HepG2 (cell line): ENCODE measurements around the gene ANKRD52. TPM values are rescaled to one million over a fixed set of nuclear protein-coding genes. Genes with fewer than 3 reads are reported as not detected.

Source experiments
- ATAC-seq: fragments of 200-7000 bp; cut with Tn5 transposase; 3 replicates; pipeline ENCODE4 v1.9.1; 2020; ENCODE audit warnings: mild to moderate bottlenecking, moderate library complexity
- BruUV-seq: library from RNA; stranded (reverse); fragments of 400-500 nt; replicated peaks from 2 replicates; lab custom pipeline; 2021; lab: Mats Ljungman, UMichigan
- CTCF ChIA-PET: fragments of 300-600 bp; formaldehyde crosslinking; extraction: SDS; loops from one replicate; lab custom pipeline; 2021; ENCODE audit warnings: low total read pairs, inconsistent platforms, low intra/inter-chr PET ratio; lab: Yijun Ruan, JAX
- POLR2A ChIA-PET: fragments of 350-600 bp; sonication (Branson Sonifier 250); formaldehyde crosslinking; loops from one replicate; lab custom pipeline; 2020; ENCODE audit warnings: antibody characterized with exemption, inconsistent platforms; lab: Yijun Ruan, JAX
- DNase-seq: peaks from one replicate; pipeline ENCODE4 v3.0.0-alpha.2; 2015; ENCODE audit warnings: low spot score
- FAIRE-seq: peaks from 3 replicates; lab custom pipeline; 2011; peaks lifted over from hg19 to GRCh38; lab: Jason Lieb, UNC
- H2AFZ ChIP-seq: one replicate; pipeline ENCODE4 v1.6.1; 2011; ENCODE audit warnings: low read length, inconsistent platforms
- H3K27ac ChIP-seq: fragments of 300-600 bp; 3 replicates; pipeline ENCODE4 v1.8.0; 2011; ENCODE audit warnings: mixed run types, mild to moderate bottlenecking, mixed read lengths, low read length, inconsistent platforms; ENCODE audit not compliant: insufficient read depth; ENCODE audit errors: extremely low read length
- H3K27me3 ChIP-seq, 2 experiments: fragments of 200-600 bp in 1 of 2; 2 replicates in 1 of 2; 3 replicates in 1 of 2; pipeline versions ENCODE4 v1.6.0 to v1.8.0; 2011; ENCODE audit warnings: low read length in 2 of 2, mild to moderate bottlenecking in 2 of 2, moderate library complexity in 2 of 2, inconsistent platforms in 1 of 2; ENCODE audit not compliant: insufficient read depth in 2 of 2, control insufficient read depth in 1 of 2
- H3K36me3 ChIP-seq, 2 experiments: fragments of 200-600 bp in 1 of 2; replicated peaks in 1 of 2; 2 replicates in 1 of 2; 3 replicates in 1 of 2; pipeline versions ENCODE4 v1.5.1 to v1.8.0; 2011; ENCODE audit warnings: low read length in 2 of 2, inconsistent platforms in 1 of 2; ENCODE audit not compliant: insufficient read depth in 2 of 2, control insufficient read depth in 1 of 2
- H3K4me1 ChIP-seq: 2 replicates; pipeline ENCODE4 v1.5.1; 2012; ENCODE audit warnings: low read length, inconsistent platforms; ENCODE audit not compliant: insufficient read depth
- H3K4me2 ChIP-seq: 2 replicates; pipeline ENCODE4 v1.6.0; 2011; ENCODE audit warnings: low read depth, low read length, inconsistent platforms
- H3K4me3 ChIP-seq, 3 experiments: fragments of 200-600 bp in 1 of 3; sonication (generic), shearing (Covaris generic) in 1 of 3; replicated peaks in 1 of 3; 2 replicates each; pipeline ENCODE4 v1.5.1; 2011 to 2016; ENCODE audit warnings: low read length in 3 of 3, inconsistent platforms in 2 of 3, low read depth in 2 of 3, mild to moderate bottlenecking in 2 of 3, control low read depth in 1 of 3, mixed read lengths in 1 of 3; ENCODE audit not compliant: insufficient read depth in 1 of 3
- H3K79me2 ChIP-seq: one replicate; pipeline ENCODE4 v1.6.1; 2011; ENCODE audit warnings: low read length, inconsistent platforms; ENCODE audit not compliant: insufficient read depth
- H3K9ac ChIP-seq: 2 replicates; pipeline ENCODE4 v1.6.0; 2011; ENCODE audit warnings: mild to moderate bottlenecking, low read depth, low read length, inconsistent platforms; ENCODE audit not compliant: insufficient read depth
- H3K9me3 ChIP-seq: 2 replicates; pipeline ENCODE4 v1.5.1; 2012; ENCODE audit warnings: mild to moderate bottlenecking, low read length
- H4K20me1 ChIP-seq: 2 replicates; pipeline ENCODE4 v1.6.0; 2011; ENCODE audit warnings: inconsistent platforms, mild to moderate bottlenecking, low read length, moderate library complexity; ENCODE audit not compliant: insufficient read depth
- CHD4 ChIP-seq: fragments of 200-600 bp; sonication (generic); IDR thresholded peaks from 2 replicates; pipeline ENCODE4 v1.7.0; 2017; ENCODE audit warnings: mild to moderate bottlenecking, low read length, borderline replicate concordance
- HNF4G ChIP-seq, 2 experiments: sonication (generic) in 1 of 2; formaldehyde crosslinking in 1 of 2; IDR thresholded peaks; 2 replicates each; pipeline versions ENCODE4 v1.4.0 to v1.6.1; 2011 to 2020; ENCODE audit warnings: borderline replicate concordance in 2 of 2, low read depth in 2 of 2, mild to moderate bottlenecking in 2 of 2, low read length in 1 of 2, missing genetic modification reagents in 1 of 2, moderate library complexity in 1 of 2
- KAT8 ChIP-seq: IDR thresholded peaks from 2 replicates; pipeline ENCODE4 v1.6.1; 2016; ENCODE audit warnings: missing genetic modification reagents, missing compliant biosample characterization
- MIXL1 ChIP-seq: IDR thresholded peaks from 2 replicates; pipeline ENCODE4 v1.6.1; 2016
- NFKBIZ ChIP-seq: IDR thresholded peaks from 2 replicates; pipeline ENCODE4 v1.6.1; 2018; ENCODE audit warnings: missing genetic modification reagents, missing compliant biosample characterization
- PHF21A ChIP-seq: sonication (generic); formaldehyde crosslinking; IDR thresholded peaks from 2 replicates; pipeline ENCODE4 v1.5.0; 2020; ENCODE audit warnings: mild to moderate bottlenecking, missing genetic modification reagents
- RXRA ChIP-seq: sonication (generic); formaldehyde crosslinking; IDR thresholded peaks from 2 replicates; pipeline ENCODE4 v1.5.1; 2020; ENCODE audit warnings: missing genetic modification reagents
- SIX4 ChIP-seq: sonication (generic); formaldehyde crosslinking; IDR thresholded peaks from 2 replicates; pipeline ENCODE4 v1.4.0; 2020; ENCODE audit warnings: missing genetic modification reagents
- TAF15 ChIP-seq: fragments of 200-400 bp; formaldehyde crosslinking; IDR thresholded peaks from one replicate; pipeline ENCODE4 v1.6.1; 2018; ENCODE audit warnings: mild to moderate bottlenecking, low read depth, low read length; ENCODE audit not compliant: poor library complexity, severe bottlenecking
- TBP ChIP-seq: sonication (generic); formaldehyde crosslinking; IDR thresholded peaks from 2 replicates; pipeline ENCODE4 v1.5.0; 2020; ENCODE audit warnings: missing genetic modification reagents
- ZNF329 ChIP-seq: sonication (generic); formaldehyde crosslinking; IDR thresholded peaks from 2 replicates; pipeline ENCODE4 v1.9.0; 2021; ENCODE audit warnings: low read depth, mild to moderate bottlenecking, missing genetic modification reagents
- ZNF75D ChIP-seq: sonication (generic); formaldehyde crosslinking; IDR thresholded peaks from 2 replicates; pipeline ENCODE4 v1.8.1; 2023; ENCODE audit warnings: missing genetic modification reagents, mild to moderate bottlenecking, borderline replicate concordance
- ZNF780A ChIP-seq: sonication (generic); formaldehyde crosslinking; IDR thresholded peaks from 2 replicates; pipeline ENCODE4 v1.8.0; 2022; ENCODE audit warnings: mild to moderate bottlenecking, missing genetic modification reagents, moderate library complexity
- ZNF788 ChIP-seq: sonication (generic); formaldehyde crosslinking; IDR thresholded peaks from 2 replicates; pipeline ENCODE4 v1.5.0; 2020; ENCODE audit warnings: mild to moderate bottlenecking, missing genetic modification reagents, borderline replicate concordance
- ZSCAN12 ChIP-seq: sonication (generic); formaldehyde crosslinking; IDR thresholded peaks from 2 replicates; pipeline ENCODE4 v1.9.0; 2021; ENCODE audit warnings: mild to moderate bottlenecking, missing genetic modification reagents
- WGBS: methylation state at CpG from one replicate; pipeline ENCODE4 v1.1.6; 2017; ENCODE audit warnings: low lambda C conversion rate; 5-methylcytosine and 5-hydroxymethylcytosine counted together
- in situ Hi-C: cut with HindIII; loops from 2 replicates; pipeline ENCODE4 v1.10.0; 2017; ENCODE audit warnings: low pct_unique_long_range_greater_than_20kb; ENCODE audit not compliant: extremely low pct_ligation_motif_present
- intact Hi-C: fragments of 100-400 bp; cut with micrococcal nuclease; formaldehyde crosslinking; loops from one replicate; pipeline ENCODE4 v1.10.0; 2022; ENCODE audit not compliant: unreplicated experiment
- polyA plus RNA-seq, 8 experiments: library from polyadenylated mRNA; depleted of rRNA in 3 of 8; stranded (reverse) in 7 of 8; unstranded in 1 of 8; fragments of >200 nt; fragmentation: Illumina TruSeq in 4 of 8; extraction: Trizol in 4 of 8; gene quantifications; 2 replicates each; pipeline versions ENCODE4 v1.2.1 to v1.2.3, GENCODE V29; 2011 to 2016; ENCODE audit warnings: low read depth in 4 of 8, missing spikeins in 1 of 8, mixed read lengths in 1 of 8; ENCODE audit not compliant: insufficient read depth in 1 of 8
- total RNA-seq, 5 experiments: library from RNA; depleted of rRNA; stranded (reverse); fragments of >200 nt; fragmentation: Illumina TruSeq; extraction: Trizol; gene quantifications; 2 replicates each; pipeline ENCODE4 v1.2.3, GENCODE V29; 2016; ENCODE audit warnings: low read depth in 1 of 5
- TF ChIP-seq, protein P1 (sequence below): sonication (generic); formaldehyde crosslinking; IDR thresholded peaks from 2 replicates; pipeline ENCODE4 v1.8.0; 2022; ENCODE audit warnings: mild to moderate bottlenecking, missing genetic modification reagents
- TF ChIP-seq, protein P2 (sequence below): sonication (generic); formaldehyde crosslinking; IDR thresholded peaks from 2 replicates; pipeline ENCODE4 v1.4.0; 2020; ENCODE audit warnings: mild to moderate bottlenecking, missing genetic modification reagents
- TF ChIP-seq, protein P3 (sequence below): sonication (generic); formaldehyde crosslinking; IDR thresholded peaks from 2 replicates; pipeline ENCODE4 v1.4.0; 2020; ENCODE audit warnings: missing genetic modification reagents, mild to moderate bottlenecking, borderline replicate concordance

The ANKRD52 gene
- total and polyA plus RNA-seq, 2 of the 13 experiments (the other 11 are each of a cell fraction or from before 2014, with no cell fraction given) = 7.8 to 9.2 TPM

DNA sequence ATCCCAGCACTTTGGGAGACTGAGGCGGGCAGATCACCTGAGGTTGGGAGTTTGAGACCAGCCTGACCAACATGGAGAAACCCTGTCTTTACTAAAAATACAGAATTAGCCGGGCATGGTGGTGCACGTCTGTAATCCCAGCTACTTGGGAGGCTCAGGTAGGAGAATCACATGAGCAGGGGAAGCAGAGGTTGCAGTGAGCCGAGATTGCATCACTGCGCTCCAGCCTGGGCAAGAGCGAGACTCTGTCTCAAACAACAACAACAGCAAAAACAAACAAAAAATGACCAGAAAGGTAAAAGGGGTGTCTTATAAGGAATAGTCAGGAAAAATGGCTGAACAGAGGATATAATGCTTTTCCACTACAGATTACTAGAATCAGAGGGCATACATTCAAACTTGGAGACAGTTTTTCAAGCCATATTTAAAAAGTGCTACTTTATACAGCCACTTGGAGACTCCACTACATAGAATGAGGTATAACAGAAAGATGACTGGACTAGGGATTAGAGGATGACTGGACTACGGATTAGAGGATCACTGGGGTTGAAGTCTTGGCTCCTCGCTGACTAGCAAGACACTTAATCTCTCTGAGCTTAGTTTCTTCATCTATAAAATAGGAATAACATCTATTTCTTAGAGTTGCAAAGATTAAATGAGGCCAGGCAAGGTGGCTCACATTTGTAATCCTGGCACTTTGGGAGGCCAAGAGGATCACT, 46.8 kb upstream of the ANKRD52 start (continued):
- TF ChIP-seq, protein P1, sequence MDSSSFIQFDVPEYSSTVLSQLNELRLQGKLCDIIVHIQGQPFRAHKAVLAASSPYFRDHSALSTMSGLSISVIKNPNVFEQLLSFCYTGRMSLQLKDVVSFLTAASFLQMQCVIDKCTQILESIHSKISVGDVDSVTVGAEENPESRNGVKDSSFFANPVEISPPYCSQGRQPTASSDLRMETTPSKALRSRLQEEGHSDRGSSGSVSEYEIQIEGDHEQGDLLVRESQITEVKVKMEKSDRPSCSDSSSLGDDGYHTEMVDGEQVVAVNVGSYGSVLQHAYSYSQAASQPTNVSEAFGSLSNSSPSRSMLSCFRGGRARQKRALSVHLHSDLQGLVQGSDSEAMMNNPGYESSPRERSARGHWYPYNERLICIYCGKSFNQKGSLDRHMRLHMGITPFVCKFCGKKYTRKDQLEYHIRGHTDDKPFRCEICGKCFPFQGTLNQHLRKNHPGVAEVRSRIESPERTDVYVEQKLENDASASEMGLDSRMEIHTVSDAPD (CRISPR knock-in tag) = no peak
- TF ChIP-seq KAT8 (CRISPR knock-in tag) (no peak), ZNF788 (CRISPR knock-in tag) (no peak)

DNA sequence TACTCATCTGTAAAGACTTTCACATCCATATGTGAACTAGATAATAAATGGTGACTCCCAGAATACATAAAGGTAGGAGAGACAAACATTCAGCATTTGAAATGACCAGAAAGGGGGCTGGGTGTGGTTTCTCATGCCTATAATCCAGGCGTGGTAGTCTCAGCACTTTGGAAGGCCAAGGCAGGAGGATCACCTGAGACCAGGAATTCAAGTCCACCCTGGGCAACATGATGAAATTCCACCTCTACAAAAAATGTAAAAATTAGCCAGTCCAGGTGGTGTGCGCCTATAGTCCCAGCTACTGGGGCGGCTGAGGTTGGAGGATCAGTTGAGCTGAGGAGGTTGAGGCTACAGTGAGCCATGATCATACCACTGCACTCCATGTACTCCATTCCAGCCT, 46.1 kb upstream of the ANKRD52 start:
- in situ Hi-C loops (no loop called here), intact Hi-C loops (no loop called here)
- ChIA-PET POLR2A (interaction anchor here (1.5 kb wide), 1 partner anchor 12 kb away, joined by 7 read pairs; the partner anchor contains the start of gene CNPY2), CTCF (no interaction called here)
- 100% methylated on average over 3 of the region's 3 CpGs for WGBS
- Histone ChIP-seq H3K27me3 (no peaks in the 10 kb centered on the region; a peak in 1 of 5 replicates), H3K9ac (no peak overlapping the region), H3K4me1 (peaks cover 31% of the 10 kb centered on the region), H2AFZ (no peak overlapping the region), H3K4me2 (no peak overlapping the region), H3K79me2 (peaks cover 5% of the 10 kb centered on the region), H3K36me3 (peaks cover 4 to 15% of the 10 kb centered on the region in 2 experiments; a peak in 3 of 5 replicates), H3K4me3 (no peak overlapping the region), H4K20me1 (no peaks in the 10 kb centered on the region), H3K9me3 (no peaks in the 10 kb centered on the region), H3K27ac (no peak overlapping the region)
- DNase-seq (no peak), FAIRE-seq (no peak), ATAC-seq (no peak)
- no TSS peak for BruUV-seq
- TF ChIP-seq TAF15 (no peak), NFKBIZ (CRISPR knock-in tag) (no peak), ZNF329 (CRISPR knock-in tag) (no peak), CHD4 (no peak), PHF21A (CRISPR knock-in tag) (no peak), ZSCAN12 (CRISPR knock-in tag) (no peak), ZNF780A (CRISPR knock-in tag) (no peak), ZNF75D (CRISPR knock-in tag) (no peak), SIX4 (CRISPR knock-in tag) (no peak), MIXL1 (CRISPR knock-in tag) (no peak), HNF4G (IDR thresholded peaks at IDR 0.05; ENCODE audit: borderline replicate concordance, low read depth, low read length) (no peak), HNF4G (CRISPR knock-in tag; IDR thresholded peaks at IDR 0.05; ENCODE audit: borderline replicate concordance, low read depth) (no peak), RXRA (no peak), TBP (no peak)
- TF ChIP-seq, protein P2, sequence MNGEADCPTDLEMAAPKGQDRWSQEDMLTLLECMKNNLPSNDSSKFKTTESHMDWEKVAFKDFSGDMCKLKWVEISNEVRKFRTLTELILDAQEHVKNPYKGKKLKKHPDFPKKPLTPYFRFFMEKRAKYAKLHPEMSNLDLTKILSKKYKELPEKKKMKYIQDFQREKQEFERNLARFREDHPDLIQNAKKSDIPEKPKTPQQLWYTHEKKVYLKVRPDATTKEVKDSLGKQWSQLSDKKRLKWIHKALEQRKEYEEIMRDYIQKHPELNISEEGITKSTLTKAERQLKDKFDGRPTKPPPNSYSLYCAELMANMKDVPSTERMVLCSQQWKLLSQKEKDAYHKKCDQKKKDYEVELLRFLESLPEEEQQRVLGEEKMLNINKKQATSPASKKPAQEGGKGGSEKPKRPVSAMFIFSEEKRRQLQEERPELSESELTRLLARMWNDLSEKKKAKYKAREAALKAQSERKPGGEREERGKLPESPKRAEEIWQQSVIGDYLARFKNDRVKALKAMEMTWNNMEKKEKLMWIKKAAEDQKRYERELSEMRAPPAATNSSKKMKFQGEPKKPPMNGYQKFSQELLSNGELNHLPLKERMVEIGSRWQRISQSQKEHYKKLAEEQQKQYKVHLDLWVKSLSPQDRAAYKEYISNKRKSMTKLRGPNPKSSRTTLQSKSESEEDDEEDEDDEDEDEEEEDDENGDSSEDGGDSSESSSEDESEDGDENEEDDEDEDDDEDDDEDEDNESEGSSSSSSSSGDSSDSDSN (CRISPR knock-in tag) = no peak
- TF ChIP-seq, protein P3, sequence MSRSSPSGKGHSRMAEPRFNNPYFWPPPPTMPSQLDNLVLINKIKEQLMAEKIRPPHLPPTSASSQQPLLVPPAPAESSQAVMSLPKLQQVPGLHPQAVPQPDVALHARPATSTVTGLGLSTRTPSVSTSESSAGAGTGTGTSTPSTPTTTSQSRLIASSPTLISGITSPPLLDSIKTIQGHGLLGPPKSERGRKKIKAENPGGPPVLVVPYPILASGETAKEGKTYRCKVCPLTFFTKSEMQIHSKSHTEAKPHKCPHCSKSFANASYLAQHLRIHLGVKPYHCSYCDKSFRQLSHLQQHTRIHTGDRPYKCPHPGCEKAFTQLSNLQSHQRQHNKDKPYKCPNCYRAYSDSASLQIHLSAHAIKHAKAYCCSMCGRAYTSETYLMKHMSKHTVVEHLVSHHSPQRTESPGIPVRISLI (CRISPR knock-in tag) = no peak
